ENCODE results near the gene KIAA0319L.
"Not testable (repeated sequence)": the region's sequence is repeated elsewhere in the genome, so short reads cannot be mapped to it uniquely, and the experiment has no call there.

KIAA0319L gene

GRCh38 chr1:35481229-35481628 is 76.0 kb downstream of the KIAA0319L start:
- DNase-seq: no peak

GRCh38 chr1:35477870-35478269 is 79.3 kb downstream of the KIAA0319L start:
- DNase-seq: no peak

DNA sequence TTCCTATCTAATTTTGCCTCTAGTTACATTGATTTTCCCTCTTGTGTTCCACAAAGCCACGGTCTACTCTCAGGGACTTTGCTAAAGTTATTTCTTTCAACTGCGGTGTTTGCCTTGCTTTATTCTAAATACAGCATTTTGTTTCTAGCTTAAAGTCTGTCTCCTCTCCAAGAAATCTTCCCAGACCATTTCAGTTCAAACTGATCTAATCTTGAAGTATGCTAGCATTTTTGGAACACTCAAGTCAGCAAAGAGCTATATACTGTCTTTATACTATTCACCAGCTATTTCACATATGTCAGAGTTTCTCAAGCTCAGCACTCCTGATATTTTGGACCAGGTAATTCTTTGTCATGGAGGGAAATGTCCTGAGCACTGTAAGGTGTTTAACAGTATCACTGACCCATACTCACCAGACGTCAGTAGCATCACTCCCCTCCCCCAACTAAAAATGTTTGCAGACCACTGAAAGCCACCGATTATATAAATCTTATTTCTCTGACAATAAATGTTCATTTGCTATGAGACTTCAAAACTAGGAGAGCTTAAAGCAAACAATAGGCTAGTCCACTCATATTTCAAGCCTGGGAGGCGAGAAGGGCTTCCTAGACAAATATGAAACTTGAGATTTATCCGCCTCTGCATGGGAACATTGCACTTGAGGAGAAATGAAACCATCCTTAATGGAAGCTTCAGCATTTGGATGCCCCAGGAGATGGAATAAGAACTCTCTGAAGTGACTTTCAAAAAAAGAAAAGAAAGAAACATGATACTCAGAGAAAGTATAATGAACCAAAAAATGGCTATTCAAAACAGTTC is 81.1 kb downstream of the KIAA0319L start:
- no peak for DNase-seq

DNA sequence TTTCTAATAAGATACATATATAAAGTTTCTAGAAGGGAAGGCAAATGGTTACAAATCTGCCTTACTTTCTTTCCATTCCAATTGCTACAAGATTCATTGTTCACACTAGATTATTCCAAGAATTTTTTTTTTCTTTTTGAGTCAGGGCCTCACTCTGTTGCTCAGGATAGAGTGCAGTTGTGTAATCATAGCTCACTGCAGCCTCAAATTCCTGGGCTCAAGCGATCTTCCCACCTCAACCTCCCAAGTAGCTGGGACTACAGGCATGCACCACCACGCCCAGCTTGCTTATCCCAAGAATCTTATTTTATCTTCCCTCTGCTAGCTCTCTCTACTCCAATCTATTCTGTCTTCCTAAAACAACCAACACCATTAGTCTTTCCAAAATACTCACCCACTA is 81.8 kb downstream of the KIAA0319L start:
- DNase-seq: no peak

GRCh38 chr1:35473216-35473615 is 84.0 kb downstream of the KIAA0319L start:
- DNase-seq: not testable (repeated sequence)

GRCh38 chr1:35470977-35471613 is 86.1 kb downstream of the KIAA0319L start:
- no peak for DNase-seq

DNA sequence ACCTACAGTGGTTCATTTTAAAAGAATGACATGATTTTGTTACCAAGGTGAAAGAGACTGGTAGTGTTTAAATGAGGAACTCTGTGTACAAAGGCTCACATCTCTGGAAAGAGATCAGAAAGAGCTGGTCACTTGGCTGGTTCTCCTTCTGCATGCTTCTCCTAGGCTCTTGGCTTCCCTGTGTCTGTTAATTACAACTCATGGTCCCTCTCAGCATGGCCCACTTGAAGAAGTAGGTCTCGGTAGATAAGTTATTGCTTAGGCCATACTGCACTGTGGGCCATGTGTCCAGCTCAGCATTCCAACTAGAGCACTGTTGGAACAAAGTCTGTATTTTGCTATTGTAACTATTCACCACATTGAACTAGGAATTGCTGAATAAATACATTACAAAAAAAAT is 91.1 kb downstream of the KIAA0319L start:
- DNase-seq: no peak

DNA sequence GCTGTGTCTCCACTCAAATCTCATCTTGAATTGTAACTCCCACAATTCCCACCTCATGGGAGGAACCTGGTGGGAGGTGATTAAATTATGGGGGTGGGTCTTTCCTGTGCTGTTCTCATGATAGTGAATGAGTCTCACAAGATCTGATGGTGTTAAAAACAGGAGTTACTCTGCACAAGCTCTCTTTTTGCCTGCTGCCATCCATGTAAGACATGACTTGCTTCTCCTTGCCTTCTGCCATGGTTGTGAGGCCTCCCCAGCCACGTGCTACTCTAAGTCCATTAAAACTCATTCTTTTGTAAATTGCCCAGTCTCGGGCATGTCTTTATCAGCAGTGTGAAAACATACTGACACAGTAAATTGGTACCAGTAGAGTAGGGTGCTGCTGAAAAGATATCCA is 93.5 kb downstream of the KIAA0319L start:
- DNase-seq: not testable (repeated sequence)

DNA sequence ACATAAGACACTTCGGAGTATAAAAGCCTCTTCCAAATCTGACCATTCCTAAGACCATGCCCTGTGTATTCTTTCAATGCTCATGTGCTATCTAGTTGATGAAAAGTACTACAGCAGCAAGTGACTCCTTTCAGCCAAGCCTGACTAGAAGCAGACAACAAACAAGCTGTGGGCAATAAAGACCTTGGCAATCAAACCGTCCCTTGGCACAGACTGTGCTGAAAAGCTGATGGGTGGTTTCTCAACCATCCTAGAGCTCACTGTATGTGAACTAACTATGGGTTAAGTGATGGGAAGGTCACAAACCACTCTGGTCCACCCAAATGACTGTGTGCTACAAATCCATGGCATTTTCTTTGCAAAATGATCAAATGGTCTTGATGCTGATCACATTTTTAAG is 94.0 kb downstream of the KIAA0319L start:
- DNase-seq: no peak

DNA sequence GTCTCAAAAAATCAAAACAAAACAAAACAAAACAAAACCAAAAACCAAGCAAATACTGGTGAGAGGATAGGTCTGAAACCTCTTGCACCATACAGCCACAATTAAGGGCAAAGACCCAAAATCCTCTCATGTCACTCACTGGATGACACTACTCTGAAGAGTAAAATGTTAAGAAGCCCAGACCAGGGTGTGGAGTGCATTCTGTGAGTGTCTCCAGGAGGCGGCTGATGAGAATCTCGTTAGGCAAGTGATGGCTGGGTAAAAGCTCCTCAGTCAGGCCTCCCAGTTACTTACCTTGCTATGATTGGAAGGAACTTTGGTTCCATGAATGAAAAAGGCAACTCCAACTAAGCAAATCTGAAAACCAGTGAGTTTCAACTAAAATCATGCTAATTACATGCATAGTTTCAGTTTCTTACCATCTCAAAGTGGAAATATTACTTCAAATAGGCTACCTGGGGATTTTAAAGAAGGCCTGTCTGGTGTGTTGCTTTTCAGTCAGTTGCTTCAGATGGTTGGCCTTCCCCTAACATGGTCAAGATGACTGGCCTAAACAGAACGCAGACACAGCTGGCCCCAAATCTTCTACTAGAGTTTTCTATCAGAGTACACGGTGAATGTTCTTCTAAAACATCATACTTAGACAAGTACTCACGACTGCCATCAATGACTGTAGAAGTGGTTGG is 95.1 kb downstream of the KIAA0319L start:
- DNase-seq: no peak

GRCh38 chr1:35460796-35461195 is 96.4 kb downstream of the KIAA0319L start:
- no peak for DNase-seq

- no peak for DNase-seq
Measured at GRCh38 chr1:35454616-35455015, 102.6 kb downstream of the KIAA0319L start.

DNA sequence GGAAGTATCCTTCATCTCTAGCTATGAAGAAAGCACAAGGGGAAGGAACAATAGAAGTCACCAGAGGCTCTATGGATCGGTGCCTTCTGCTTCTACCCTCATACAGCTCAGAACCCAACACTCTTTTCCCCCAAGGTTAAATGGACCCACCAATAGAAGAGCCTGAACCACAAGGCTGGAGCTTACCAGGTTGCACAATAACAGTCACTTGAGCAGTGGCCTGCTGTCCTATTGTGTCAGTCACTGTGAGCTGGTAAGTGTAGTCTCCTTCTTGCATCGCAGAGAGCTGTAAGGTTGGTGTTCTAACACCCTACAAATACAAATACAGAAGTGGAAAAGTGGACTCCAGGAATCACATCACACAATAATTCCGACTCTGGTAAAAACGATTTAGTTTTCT is 103.0 kb downstream of the KIAA0319L start:
- no peak for DNase-seq

GRCh38 chr1:35453031-35453430 is 104.2 kb downstream of the KIAA0319L start:
- peak in 1 of 2 experiments; percentile 23 for DNase-seq

DNA sequence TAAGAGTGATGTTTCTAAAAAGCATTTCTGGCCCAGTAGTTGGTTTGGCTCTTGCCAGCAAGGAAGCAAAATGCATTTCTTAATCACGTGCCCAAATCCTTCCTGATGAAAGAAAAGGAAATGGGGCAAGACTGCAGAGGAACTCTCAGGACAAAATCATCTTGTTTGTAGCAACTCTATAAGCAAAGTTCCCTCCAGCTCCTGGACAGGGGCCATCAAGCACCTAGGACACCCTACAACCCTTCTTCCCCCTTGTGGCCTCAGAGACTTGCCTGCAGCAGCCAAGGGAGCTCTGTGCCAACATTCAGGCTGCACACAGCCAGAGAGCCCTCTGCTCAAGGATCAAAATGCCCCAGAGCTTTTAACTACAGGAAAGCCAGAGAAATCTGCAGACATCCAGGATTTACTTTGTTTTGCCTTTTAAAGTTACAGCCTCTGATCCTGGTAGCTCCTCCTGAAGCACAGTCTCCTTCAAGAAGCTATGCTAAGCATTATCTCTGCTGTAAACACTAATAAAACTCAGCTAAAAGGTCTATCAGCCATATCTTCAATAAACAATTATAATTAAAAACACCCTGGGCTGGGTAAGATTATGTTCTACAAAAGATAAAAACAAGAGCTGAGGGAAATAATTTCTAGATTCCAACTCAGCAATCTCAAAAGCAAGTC is 105.0 kb downstream of the KIAA0319L start:
- DNase-seq: no peak

GRCh38 chr1:35451125-35451528 is 106.1 kb downstream of the KIAA0319L start:
- DNase-seq: peak; percentile 24 to 82

DNA sequence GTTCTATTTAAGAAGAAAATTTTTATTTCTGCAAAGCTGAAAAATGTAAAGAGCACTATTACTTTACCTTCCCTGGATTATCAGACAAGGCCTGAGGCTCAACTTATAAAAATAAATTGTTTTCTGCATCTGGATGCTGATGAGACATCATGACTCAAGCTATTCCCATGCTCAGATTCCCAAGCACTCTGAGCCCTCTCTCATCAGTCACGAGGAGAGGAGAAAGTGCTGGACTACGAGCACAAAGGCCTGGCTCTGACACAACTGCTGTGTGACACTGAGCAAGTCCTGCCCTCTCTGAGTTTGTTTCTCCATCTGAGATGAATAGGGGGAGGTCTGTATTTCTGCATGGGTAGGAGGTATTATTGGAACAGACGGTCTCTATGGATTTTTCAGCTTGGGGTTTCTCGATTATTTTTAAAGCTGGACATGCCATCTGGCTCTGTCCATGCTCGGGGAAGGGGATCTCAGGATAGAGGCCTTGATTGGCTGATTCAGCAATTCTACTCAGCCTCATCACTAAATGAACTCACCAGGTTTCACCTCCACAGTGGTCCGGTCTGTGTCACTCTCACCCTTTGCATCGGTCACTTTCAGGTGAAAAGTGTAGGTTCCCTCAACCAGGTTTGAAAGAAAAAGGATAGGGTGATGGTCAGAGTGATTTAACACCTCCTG is 107.7 kb downstream of the KIAA0319L start:
- no peak for DNase-seq

GRCh38 chr1:35448344-35448801 is 108.8 kb downstream of the KIAA0319L start:
- no peak for DNase-seq

DNA sequence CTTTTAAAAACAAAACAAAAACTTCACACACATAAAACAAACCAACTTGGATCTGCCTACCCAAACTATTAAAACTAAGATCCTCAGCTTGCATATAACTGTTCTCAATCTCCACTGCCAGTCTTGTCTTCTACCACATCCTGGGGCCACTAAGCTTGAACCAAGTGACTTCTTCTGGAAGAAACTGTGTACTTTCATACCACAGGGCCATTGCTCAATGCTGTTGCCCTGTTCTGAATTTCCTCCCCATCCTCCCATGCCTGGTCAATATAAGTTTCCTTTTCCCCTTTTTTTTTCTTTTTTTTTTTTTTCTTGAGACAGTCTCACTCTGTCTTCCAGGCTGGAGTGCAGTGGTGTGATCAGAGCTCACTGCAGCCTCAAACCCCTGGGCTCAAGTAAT is 109.9 kb downstream of the KIAA0319L start:
- no peak for DNase-seq

GRCh38 chr1:35444519-35444774 is 112.8 kb downstream of the KIAA0319L start:
- DNase-seq: no peak

- peak in 1 of 2 experiments; percentile 22 for DNase-seq
Measured at GRCh38 chr1:35443768-35444518, 113.3 kb downstream of the KIAA0319L start.

DNA sequence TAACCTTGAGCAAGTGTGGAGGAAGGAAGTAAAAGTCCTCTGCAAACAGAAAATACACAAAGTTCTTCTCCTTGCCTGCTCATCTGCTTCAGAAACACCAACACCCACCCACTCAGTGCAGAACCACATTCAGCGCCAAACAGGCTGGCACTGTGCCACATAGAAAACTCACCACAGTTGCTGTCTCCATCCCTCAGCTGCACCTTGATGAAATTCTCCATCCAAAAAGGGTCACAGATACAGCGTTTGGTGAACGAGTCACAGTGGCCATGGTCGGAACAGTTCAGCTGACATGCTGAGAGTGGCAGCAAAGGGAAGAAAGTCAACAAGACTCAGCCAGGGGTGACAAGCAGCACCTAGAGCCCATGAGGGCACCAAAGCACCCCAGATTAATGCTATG is 114.5 kb downstream of the KIAA0319L start:
- no peak for DNase-seq

Measured in NCI-H526 (cell line).